Astrocyte of the spinal cord (primary cell): ENCODE results near the gene TRPM3.

Experiments
- DNase-seq: peaks from one replicate; pipeline ENCODE4 v3.0.0; 2011; ENCODE audit warnings: low read depth, low spot score
- H3K4me3 ChIP-seq: 2 replicates; pipeline ENCODE4 v1.5.1; 2011; ENCODE audit warnings: low read depth, mild to moderate bottlenecking, low read length, moderate library complexity
- in situ Hi-C: cut with HindIII; loops from 2 replicates; pipeline ENCODE4 v1.10.0; 2017; ENCODE audit warnings: low sequenced_read_pairs
- TF ChIP-seq, protein P1 (sequence below): IDR thresholded peaks from 2 replicates; pipeline ENCODE4 v1.5.1; 2012; ENCODE audit warnings: low read depth, mild to moderate bottlenecking, low read length, inconsistent platforms

TRPM3 gene

DNA sequence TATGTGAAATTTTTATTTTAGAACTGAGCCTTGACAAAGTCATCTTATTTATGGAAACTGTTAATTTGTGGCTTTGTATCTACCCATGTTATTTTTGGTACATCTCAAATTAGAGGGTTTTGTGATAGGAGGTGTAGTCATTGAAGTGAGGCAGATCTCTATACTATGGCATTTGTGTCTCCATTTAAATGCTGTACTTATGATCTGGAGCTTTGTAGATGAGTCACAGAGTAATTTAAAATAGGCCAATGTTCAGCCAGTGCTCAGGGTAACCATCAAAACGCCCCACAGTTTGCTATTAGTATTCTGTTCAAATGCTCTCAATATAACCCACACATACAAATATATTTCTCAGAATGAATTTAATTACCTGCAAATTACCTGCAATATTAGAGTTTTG is 355.5 kb downstream of the TRPM3 start:
- TF ChIP-seq, protein P1, sequence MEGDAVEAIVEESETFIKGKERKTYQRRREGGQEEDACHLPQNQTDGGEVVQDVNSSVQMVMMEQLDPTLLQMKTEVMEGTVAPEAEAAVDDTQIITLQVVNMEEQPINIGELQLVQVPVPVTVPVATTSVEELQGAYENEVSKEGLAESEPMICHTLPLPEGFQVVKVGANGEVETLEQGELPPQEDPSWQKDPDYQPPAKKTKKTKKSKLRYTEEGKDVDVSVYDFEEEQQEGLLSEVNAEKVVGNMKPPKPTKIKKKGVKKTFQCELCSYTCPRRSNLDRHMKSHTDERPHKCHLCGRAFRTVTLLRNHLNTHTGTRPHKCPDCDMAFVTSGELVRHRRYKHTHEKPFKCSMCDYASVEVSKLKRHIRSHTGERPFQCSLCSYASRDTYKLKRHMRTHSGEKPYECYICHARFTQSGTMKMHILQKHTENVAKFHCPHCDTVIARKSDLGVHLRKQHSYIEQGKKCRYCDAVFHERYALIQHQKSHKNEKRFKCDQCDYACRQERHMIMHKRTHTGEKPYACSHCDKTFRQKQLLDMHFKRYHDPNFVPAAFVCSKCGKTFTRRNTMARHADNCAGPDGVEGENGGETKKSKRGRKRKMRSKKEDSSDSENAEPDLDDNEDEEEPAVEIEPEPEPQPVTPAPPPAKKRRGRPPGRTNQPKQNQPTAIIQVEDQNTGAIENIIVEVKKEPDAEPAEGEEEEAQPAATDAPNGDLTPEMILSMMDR = no peak
- in situ Hi-C loops = no loop called here
- no peak for DNase-seq
- no peak overlapping the region for H3K4me3 ChIP-seq

DNA sequence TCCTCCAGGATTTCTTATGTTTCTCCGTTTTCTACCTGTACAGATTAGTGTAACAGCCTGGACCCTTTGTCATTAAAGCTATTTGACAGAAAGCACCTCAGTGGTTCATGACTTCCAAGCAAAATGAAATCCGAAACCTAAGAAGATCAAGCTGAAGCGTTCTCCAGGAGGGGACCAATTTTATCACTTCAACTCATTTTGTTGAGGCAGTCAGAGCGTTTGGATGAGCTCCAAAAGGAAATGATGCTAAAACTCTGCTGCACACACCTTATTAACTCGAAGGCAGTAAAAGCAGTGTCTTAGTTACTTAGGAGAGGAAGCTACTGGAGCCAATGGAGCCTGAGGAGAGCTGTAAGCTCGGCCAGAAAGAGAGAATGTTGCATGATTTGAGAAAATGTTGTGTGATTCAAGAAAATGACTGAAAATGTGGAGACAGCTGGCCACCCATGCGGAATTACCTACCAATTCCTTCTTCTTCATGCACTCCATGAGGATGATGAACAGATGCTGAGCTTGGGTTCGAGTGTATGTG is 360.2 kb downstream of the TRPM3 start:
- in situ Hi-C loops = no loop called here
- H3K4me3 ChIP-seq = no peak overlapping the region
- DNase-seq = no peak
- TF ChIP-seq, protein P1 = no peak

DNA sequence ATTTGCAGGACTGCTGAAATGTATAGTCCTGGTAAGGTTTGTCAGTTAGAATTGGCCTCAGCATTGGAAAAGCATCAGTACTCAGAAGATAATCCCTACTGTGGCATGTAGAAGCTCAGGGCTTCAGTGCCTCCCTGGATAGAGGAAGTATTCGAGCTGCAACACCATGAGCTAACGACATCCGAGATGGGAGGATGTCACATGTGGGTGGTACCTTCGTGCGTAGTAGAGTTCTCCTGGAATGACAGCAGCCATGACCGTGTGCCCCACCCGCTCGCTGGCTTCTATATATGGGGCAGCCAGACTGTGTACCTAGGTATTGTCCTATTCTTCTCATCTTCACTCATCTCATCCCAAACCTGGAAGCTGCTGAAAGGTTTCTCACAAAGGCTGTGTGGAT is 361.2 kb downstream of the TRPM3 start:
- TF ChIP-seq, protein P1 = no peak
- no peak for DNase-seq
- no peak overlapping the region for H3K4me3 ChIP-seq
- in situ Hi-C loops = no loop called here

DNA sequence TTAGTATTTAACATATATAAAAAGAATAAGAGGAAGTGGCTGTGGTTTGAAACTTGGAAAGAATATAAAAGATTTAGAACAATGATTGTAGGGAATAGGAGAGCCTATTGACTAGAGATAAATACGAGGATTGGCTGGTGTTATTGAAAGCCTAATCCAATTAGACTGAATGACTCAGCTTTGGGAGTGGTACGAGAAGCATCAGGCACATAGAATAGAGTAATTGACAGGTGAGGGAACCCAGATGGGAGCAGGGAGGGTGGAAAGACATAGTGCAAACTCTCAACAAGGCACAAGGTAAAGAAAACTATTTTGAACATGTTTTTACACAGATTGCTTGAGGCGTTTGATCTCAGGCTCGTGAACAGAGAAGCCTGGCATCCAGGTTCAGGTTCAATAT is 368.1 kb downstream of the TRPM3 start:
- DNase-seq = no peak
- TF ChIP-seq, protein P1 = no peak
- in situ Hi-C loops = no loop called here
- no peak overlapping the region for H3K4me3 ChIP-seq

DNA sequence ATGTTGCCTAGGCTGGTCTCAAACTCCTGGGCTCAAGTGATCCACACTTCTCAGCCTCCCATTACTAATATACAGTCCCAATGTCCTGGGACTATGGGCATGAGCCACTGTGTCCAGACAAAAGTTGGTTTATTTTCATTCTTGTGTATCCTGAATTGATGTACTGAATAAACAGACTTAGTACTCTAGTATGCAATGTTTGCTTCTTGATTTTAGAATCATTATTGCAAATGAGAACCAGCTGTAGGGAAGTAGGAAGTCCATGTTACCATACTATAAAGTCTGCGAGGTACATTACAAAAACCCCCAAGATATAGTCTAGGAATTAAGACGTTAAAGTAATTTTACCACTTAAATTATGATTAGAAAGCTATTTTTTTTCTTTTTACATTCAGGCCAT is 372.4 kb downstream of the TRPM3 start:
- no peak for DNase-seq
- TF ChIP-seq, protein P1 = no peak
- in situ Hi-C loops = no loop called here
- H3K4me3 ChIP-seq = no peak overlapping the region

DNA sequence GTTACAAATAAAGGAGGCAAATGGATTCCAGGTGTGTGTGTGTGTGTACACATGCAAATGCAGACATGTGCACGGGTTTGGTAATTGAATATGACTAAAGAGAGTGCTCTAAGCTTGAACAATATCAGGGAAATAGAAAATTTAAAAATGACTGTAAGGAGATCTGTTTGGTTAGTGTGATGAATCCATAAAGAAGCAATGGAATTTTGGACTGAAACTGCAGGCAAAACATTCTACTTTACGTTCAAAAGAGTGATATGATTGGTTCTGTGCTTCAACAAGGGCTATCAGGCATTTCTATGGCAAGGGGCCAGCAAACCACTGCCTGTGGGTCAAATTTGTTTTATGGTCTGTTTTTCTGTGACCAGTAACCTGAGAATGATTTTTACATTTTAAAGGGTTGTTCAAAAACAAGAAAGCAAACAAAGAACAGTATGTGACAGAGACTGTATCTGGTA is 374.1 kb downstream of the TRPM3 start:
- TF ChIP-seq, protein P1 = no peak
- DNase-seq = peak; percentile 29
- no peak overlapping the region for H3K4me3 ChIP-seq
- in situ Hi-C loops = no loop called here

DNA sequence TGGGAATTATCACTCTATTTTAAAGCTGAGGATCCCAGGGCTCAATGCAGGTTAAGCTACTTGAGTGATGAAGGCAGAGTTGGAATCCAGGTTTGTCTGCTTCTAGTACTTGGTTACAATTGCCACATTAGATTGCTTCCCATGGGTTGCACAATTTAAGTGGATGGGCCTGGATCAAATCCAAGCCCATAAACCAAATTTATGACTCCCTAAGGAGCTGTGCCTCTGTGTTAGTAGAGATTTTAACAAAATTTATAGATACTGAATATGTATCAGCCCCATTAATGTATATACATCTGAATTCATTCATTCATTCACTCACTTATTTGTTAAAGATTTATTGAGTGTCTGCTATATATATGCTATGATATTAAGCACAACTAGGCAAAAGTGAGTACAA is 374.7 kb downstream of the TRPM3 start:
- no peak for DNase-seq
- in situ Hi-C loops = no loop called here
- H3K4me3 ChIP-seq = no peak overlapping the region
- TF ChIP-seq, protein P1 = no peak
